Neural cell (in vitro differentiated cells): Measurements from ENCODE around the gene NUDT1. TPM values are rescaled to one million over a fixed set of nuclear protein-coding genes. Genes with fewer than 3 reads are reported as not detected.
"Not testable (repeated sequence)": the region's sequence is repeated elsewhere in the genome, so short reads cannot be mapped to it uniquely, and the experiment has no call there.

ENCODE experiments used
- H2AFZ ChIP-seq: fragments of 200-600, 300-800 bp; sonication (generic), shearing (Covaris generic); 2 replicates; pipeline ENCODE4 v1.6.0; 2014; ENCODE audit warnings: low read depth, mild to moderate bottlenecking, antibody characterized with exemption, low read length, moderate library complexity
- H3F3A ChIP-seq: fragments of 200-600 bp; shearing (Covaris generic); 2 replicates; pipeline ENCODE4 v1.6.1; 2016; ENCODE audit warnings: mild to moderate bottlenecking, moderate library complexity, mixed read lengths, antibody characterized with exemption, low read length; ENCODE audit not compliant: insufficient read depth, poor library complexity, severe bottlenecking
- H3K27ac ChIP-seq: fragments of 200-600, 300-800 bp; sonication (generic), shearing (Covaris generic); 2 replicates; pipeline ENCODE4 v1.5.1; 2014; ENCODE audit warnings: mild to moderate bottlenecking, low read length, moderate library complexity
- H3K27me3 ChIP-seq: fragments of 300-800, 200-600 bp; sonication (generic), shearing (Covaris generic); 2 replicates; pipeline ENCODE4 v1.6.0; 2014; ENCODE audit warnings: mild to moderate bottlenecking, low read depth, low read length, moderate library complexity; ENCODE audit not compliant: insufficient read depth
- H3K36me3 ChIP-seq: fragments of 300-800, 200-600 bp; sonication (generic), shearing (Covaris generic); 2 replicates; pipeline ENCODE4 v1.5.1; 2014; ENCODE audit warnings: mild to moderate bottlenecking, antibody characterized with exemption, low read length, moderate library complexity; ENCODE audit not compliant: insufficient read depth
- H3K4me2 ChIP-seq: fragments of 300-800, 200-600 bp; sonication (generic), shearing (Covaris generic); 2 replicates; pipeline ENCODE4 v1.6.0; 2014; ENCODE audit warnings: mild to moderate bottlenecking, low read length
- H3K4me3 ChIP-seq: fragments of 300-800, 200-600 bp; sonication (generic), shearing (Covaris generic); 2 replicates; pipeline ENCODE4 v1.5.1; 2014; ENCODE audit warnings: mild to moderate bottlenecking, low read length, moderate library complexity
- H3K79me2 ChIP-seq: fragments of 200-600 bp; shearing (Covaris generic); replicated peaks from 2 replicates; pipeline ENCODE4 v1.6.0; 2014; ENCODE audit warnings: mild to moderate bottlenecking, low read length, moderate library complexity; ENCODE audit not compliant: insufficient read depth
- H3K9ac ChIP-seq: fragments of 300-800, 200-600 bp; sonication (generic), shearing (Covaris generic); 2 replicates; pipeline ENCODE4 v1.6.1; 2016; ENCODE audit warnings: mild to moderate bottlenecking, low read length, mixed read lengths
- H3K9me2 ChIP-seq: fragments of 200-600 bp; shearing (Covaris generic); 2 replicates; pipeline ENCODE4 v1.6.1; 2016; ENCODE audit warnings: mild to moderate bottlenecking, low read length, mixed read lengths; ENCODE audit not compliant: insufficient read depth
- H3K9me3 ChIP-seq: fragments of 200-600, 300-800 bp; sonication (generic), shearing (Covaris generic); 2 replicates; pipeline ENCODE4 v1.6.1; 2016; ENCODE audit warnings: mild to moderate bottlenecking, mixed run types, low read length, moderate library complexity, mixed read lengths
- H4K20me1 ChIP-seq: fragments of 200-600 bp; shearing (Covaris generic); 2 replicates; pipeline ENCODE4 v1.6.1; 2016; ENCODE audit warnings: mild to moderate bottlenecking, mixed run types; ENCODE audit not compliant: insufficient read depth
- EP300 ChIP-seq: fragments of 450-650 bp; conservative IDR thresholded peaks from 2 replicates; pipeline ENCODE4 v1.6.1; 2014; ENCODE audit warnings: antibody characterized with exemption, mild to moderate bottlenecking, moderate library complexity; ENCODE audit not compliant: poor library complexity, severe bottlenecking
- EZH2 ChIP-seq: fragments of 200-600, 300-800 bp; shearing (Covaris generic), sonication (generic); IDR thresholded peaks from 2 replicates; pipeline ENCODE4 v1.6.1; 2014; ENCODE audit warnings: antibody characterized with exemption, low read length, borderline replicate concordance, mild to moderate bottlenecking; ENCODE audit not compliant: insufficient read depth, poor library complexity, severe bottlenecking
- MXI1 ChIP-seq: fragments of 450-650 bp; conservative IDR thresholded peaks from 2 replicates; pipeline ENCODE4 v1.6.1; 2014; ENCODE audit warnings: antibody characterized with exemption, mild to moderate bottlenecking; ENCODE audit not compliant: poor library complexity, severe bottlenecking
- POLR2AphosphoS5 ChIP-seq: IDR thresholded peaks from 2 replicates; pipeline ENCODE4 v1.6.1; 2012
- RAD21 ChIP-seq: fragments of 450-650 bp; conservative IDR thresholded peaks from 2 replicates; pipeline ENCODE4 v1.6.1; 2014; ENCODE audit warnings: antibody characterized with exemption, mild to moderate bottlenecking, moderate library complexity
- SMC3 ChIP-seq: fragments of 450-650 bp; conservative IDR thresholded peaks from 2 replicates; pipeline ENCODE4 v1.6.1; 2014; ENCODE audit warnings: antibody characterized with exemption, mild to moderate bottlenecking, moderate library complexity; ENCODE audit not compliant: poor library complexity
- TAF1 ChIP-seq: IDR thresholded peaks from 2 replicates; pipeline ENCODE4 v1.6.1; 2012; ENCODE audit warnings: low read depth
- polyA plus RNA-seq: library from polyadenylated mRNA; depleted of rRNA; stranded (reverse); fragments of >200 nt; gene quantifications from 2 replicates; pipeline ENCODE4 v1.2.3, GENCODE V29; 2014
- TF ChIP-seq, protein P1 (sequence below): IDR thresholded peaks from 2 replicates; pipeline ENCODE4 v1.6.1; 2012; ENCODE audit warnings: borderline replicate concordance
- TF ChIP-seq, protein P2 (sequence below): fragments of 450-650 bp; IDR thresholded peaks from 2 replicates; pipeline ENCODE4 v1.5.1; 2014; ENCODE audit warnings: antibody characterized with exemption, mild to moderate bottlenecking, moderate library complexity; ENCODE audit not compliant: poor library complexity, severe bottlenecking

NUDT1 gene
- polyA plus RNA-seq, 1 donor from 2014 or later: 67.8 TPM

DNA sequence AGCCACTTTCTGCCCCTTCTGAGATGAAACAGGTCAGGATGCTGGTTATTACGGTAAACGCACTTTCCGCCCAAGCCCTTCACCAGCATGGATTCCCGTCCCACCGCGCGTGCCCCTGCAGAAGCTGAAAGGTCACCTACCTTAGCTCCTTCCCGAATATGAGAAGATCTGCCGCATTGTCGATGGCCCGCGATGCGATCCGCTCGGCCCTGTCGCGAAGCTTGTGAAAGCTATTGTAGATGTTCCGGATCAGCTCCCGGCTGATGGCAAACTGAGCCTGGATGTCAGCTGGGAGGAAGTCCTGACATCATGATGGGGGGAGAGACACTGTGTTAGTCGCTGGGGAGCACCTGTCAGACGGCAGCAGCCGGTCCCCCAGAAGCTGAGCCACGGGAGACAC, 22.1 kb downstream of the NUDT1 start:
- H3K4me3 ChIP-seq: no peak overlapping the region
- TF ChIP-seq, protein P1, sequence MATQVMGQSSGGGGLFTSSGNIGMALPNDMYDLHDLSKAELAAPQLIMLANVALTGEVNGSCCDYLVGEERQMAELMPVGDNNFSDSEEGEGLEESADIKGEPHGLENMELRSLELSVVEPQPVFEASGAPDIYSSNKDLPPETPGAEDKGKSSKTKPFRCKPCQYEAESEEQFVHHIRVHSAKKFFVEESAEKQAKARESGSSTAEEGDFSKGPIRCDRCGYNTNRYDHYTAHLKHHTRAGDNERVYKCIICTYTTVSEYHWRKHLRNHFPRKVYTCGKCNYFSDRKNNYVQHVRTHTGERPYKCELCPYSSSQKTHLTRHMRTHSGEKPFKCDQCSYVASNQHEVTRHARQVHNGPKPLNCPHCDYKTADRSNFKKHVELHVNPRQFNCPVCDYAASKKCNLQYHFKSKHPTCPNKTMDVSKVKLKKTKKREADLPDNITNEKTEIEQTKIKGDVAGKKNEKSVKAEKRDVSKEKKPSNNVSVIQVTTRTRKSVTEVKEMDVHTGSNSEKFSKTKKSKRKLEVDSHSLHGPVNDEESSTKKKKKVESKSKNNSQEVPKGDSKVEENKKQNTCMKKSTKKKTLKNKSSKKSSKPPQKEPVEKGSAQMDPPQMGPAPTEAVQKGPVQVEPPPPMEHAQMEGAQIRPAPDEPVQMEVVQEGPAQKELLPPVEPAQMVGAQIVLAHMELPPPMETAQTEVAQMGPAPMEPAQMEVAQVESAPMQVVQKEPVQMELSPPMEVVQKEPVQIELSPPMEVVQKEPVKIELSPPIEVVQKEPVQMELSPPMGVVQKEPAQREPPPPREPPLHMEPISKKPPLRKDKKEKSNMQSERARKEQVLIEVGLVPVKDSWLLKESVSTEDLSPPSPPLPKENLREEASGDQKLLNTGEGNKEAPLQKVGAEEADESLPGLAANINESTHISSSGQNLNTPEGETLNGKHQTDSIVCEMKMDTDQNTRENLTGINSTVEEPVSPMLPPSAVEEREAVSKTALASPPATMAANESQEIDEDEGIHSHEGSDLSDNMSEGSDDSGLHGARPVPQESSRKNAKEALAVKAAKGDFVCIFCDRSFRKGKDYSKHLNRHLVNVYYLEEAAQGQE: no peak
- TF ChIP-seq SMC3 (no peak), MXI1 (no peak), RAD21 (no peak), TAF1 (no peak), EZH2 (no peak), EP300 (no peak), POLR2AphosphoS5 (no peak)
- TF ChIP-seq, protein P2, sequence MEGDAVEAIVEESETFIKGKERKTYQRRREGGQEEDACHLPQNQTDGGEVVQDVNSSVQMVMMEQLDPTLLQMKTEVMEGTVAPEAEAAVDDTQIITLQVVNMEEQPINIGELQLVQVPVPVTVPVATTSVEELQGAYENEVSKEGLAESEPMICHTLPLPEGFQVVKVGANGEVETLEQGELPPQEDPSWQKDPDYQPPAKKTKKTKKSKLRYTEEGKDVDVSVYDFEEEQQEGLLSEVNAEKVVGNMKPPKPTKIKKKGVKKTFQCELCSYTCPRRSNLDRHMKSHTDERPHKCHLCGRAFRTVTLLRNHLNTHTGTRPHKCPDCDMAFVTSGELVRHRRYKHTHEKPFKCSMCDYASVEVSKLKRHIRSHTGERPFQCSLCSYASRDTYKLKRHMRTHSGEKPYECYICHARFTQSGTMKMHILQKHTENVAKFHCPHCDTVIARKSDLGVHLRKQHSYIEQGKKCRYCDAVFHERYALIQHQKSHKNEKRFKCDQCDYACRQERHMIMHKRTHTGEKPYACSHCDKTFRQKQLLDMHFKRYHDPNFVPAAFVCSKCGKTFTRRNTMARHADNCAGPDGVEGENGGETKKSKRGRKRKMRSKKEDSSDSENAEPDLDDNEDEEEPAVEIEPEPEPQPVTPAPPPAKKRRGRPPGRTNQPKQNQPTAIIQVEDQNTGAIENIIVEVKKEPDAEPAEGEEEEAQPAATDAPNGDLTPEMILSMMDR: no peak
- no peaks in the 10 kb centered on the region for H3K9me2 ChIP-seq
- H3K27me3 ChIP-seq: no peaks in the 10 kb centered on the region
- no peak overlapping the region for H3K4me2 ChIP-seq
- no peaks in the 10 kb centered on the region for H3F3A ChIP-seq
- H3K9me3 ChIP-seq: no peaks in the 10 kb centered on the region
- no peak overlapping the region for H3K27ac ChIP-seq
- H4K20me1 ChIP-seq: no peaks in the 10 kb centered on the region
- H3K9ac ChIP-seq: no peak overlapping the region
- H3K79me2 ChIP-seq: no peaks in the 10 kb centered on the region
- no peak overlapping the region for H2AFZ ChIP-seq
- no peaks in the 10 kb centered on the region for H3K36me3 ChIP-seq

DNA sequence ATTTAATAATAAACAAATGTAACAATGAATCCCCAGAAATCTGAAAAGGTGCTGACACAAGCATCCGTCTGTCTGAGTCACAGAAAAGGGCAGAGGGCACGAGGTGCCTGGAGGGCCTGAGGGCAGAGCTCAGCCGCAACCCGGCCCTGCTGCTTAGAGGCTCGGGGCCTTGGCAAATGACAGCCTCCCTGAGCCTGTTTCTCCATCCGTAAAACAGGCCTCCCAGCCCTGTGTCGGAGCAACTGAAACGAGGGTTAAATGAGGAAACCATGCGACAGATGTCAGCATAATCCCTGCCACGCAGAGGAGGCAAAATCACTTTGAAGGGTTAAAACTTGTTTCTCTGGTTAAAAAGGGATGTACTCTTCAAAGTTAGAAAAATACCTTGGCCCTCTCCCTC, 24.9 kb downstream of the NUDT1 start:
- no peaks in the 10 kb centered on the region for H4K20me1 ChIP-seq
- no peaks in the 10 kb centered on the region for H3K79me2 ChIP-seq
- H3K9ac ChIP-seq: no peak overlapping the region
- no peak for TF ChIP-seq TAF1
- TF ChIP-seq, protein P2: no peak
- no peak for TF ChIP-seq EZH2
- no peak for TF ChIP-seq RAD21
- no peak for TF ChIP-seq POLR2AphosphoS5
- TF ChIP-seq EP300: no peak
- no peak for TF ChIP-seq MXI1
- no peak for TF ChIP-seq SMC3
- TF ChIP-seq, protein P1: no peak
- H3K4me3 ChIP-seq: no peak overlapping the region
- H3K4me2 ChIP-seq: no peak overlapping the region
- H3F3A ChIP-seq: no peaks in the 10 kb centered on the region
- H2AFZ ChIP-seq: no peak overlapping the region
- no peaks in the 10 kb centered on the region for H3K9me2 ChIP-seq
- no peaks in the 10 kb centered on the region for H3K27me3 ChIP-seq
- no peaks in the 10 kb centered on the region for H3K9me3 ChIP-seq
- no peaks in the 10 kb centered on the region for H3K36me3 ChIP-seq
- H3K27ac ChIP-seq: no peak overlapping the region

DNA sequence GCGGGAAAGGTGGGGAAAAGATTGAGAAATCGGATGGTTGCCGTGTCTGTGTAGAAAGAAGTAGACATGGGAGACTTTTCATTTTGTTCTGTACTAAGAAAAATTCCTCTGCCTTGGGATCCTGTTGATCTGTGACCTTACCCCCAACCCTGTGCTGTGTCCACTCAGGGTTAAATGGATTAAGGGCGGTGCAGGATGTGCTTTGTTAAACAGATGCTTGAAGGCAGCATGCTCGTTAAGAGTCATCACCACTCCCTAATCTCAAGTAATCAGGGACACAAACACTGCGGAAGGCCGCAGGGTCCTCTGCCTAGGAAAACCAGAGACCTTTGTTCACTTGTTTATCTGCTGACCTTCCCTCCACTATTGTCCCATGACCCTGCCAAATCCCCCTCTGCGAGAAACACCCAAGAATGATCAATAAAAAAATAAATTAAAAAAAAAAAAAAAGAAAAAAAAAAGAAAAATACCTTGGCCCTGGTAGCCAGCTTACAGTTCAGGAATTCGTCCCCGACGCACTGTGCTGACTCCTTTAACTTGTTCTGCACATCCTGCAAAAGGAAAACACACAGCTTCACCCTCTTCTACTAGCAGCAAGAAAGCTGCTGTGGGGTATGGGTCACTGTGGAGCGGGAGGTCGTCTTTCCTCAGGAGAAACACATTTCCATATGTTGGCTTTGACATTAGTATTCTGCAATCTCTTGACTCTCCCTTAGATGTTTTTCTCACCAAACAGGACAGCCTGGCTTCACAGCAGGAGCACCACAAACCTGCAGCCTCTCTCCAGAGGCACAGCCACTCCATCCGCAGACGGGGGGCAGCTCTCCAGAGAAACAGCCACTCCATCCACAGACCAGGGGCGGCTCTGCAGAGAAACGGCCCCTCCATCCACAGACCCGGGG, 27.3 kb downstream of the NUDT1 start:
- H3K4me2 ChIP-seq, H3K79me2 ChIP-seq, H3F3A ChIP-seq, H3K4me3 ChIP-seq, H2AFZ ChIP-seq, H3K27me3 ChIP-seq, H3K36me3 ChIP-seq, H3K9me3 ChIP-seq, H3K27ac ChIP-seq, H3K9ac ChIP-seq, H3K9me2 ChIP-seq, H4K20me1 ChIP-seq: not testable (repeated sequence)
